GM12865 (cell line): Measurements from ENCODE around the gene TRIO.

Experiments
- DNase-seq: peaks from one replicate; pipeline ENCODE4 v3.0.0; 2010; ENCODE audit warnings: low read depth
- H3K4me3 ChIP-seq: 2 replicates; pipeline ENCODE4 v1.5.1; 2011; ENCODE audit warnings: mild to moderate bottlenecking, low read depth, low read length, control low read depth
- CTCF ChIP-seq: IDR thresholded peaks from 2 replicates; pipeline ENCODE4 v1.5.1; 2011; ENCODE audit warnings: low read length, control low read depth, low read depth, inconsistent platforms; ENCODE audit not compliant: insufficient read depth; ENCODE audit errors: missing control alignments

Gene TRIO

DNA sequence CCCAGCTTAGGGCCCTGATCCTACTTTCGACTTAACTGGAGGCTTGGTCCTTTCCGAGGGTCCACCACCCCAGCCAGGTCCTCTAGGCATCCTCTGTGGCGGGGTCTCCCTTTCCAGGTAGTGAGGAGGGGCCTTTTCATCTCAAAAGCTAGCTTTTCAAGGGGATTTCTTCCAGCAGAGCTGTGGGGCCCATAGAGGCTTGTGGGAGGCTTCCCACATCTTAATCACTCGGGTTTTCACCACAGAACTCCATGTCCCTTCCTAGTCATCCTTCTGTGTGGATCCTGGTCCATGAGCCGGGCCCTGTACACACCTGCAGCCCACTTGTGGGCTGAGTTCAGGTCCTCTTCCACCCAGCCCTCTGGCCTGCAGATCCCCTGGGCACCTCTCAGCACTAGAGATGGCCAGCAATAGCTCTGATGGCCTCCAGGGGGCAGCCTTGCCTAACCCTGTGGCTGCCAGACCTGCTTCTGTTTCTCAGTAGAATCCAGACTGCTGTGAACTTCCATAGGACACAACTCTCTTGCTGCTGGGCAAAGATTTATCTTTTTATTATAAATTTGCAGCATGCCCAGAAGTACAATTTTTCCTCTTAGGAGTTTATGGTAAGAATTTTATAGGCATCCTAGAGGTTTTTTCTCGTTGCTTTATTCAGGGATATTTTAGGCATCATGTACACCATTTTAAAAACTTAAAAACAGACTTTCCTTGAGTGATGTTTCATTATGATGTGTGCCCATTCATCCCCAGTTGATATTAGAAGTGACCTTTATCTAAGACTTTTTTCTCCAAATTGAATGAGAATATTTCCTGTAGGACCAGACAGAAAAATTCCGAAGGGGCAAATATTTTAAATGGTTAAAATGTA lies 208.9 kb downstream of the TRIO start:
- TF ChIP-seq CTCF = peak; percentile 97
- peak; percentile 74 for DNase-seq

GRCh38 chr5:14353726-14354474 lies 210.8 kb downstream of the TRIO start:
- DNase-seq = no peak
- no peak for TF ChIP-seq CTCF
- no peak overlapping the region for H3K4me3 ChIP-seq

More for the DNA sequence above, 208.9 kb downstream of the TRIO start:
- H3K4me3 ChIP-seq = no peak overlapping the region

- H3K4me3 ChIP-seq = no peak overlapping the region
- no peak for DNase-seq
- TF ChIP-seq CTCF = no peak
These were observed 212.2 kb downstream of the TRIO start for GRCh38 chr5:14355391-14355790.

- H3K4me3 ChIP-seq = no peak overlapping the region
- DNase-seq = no peak
- no peak for TF ChIP-seq CTCF
These were observed 213.2 kb downstream of the TRIO start for GRCh38 chr5:14356305-14356704.

- H3K4me3 ChIP-seq = no peak overlapping the region
- DNase-seq = no peak
- no peak for TF ChIP-seq CTCF
These were observed 214.3 kb downstream of the TRIO start for GRCh38 chr5:14357441-14357840.

DNA sequence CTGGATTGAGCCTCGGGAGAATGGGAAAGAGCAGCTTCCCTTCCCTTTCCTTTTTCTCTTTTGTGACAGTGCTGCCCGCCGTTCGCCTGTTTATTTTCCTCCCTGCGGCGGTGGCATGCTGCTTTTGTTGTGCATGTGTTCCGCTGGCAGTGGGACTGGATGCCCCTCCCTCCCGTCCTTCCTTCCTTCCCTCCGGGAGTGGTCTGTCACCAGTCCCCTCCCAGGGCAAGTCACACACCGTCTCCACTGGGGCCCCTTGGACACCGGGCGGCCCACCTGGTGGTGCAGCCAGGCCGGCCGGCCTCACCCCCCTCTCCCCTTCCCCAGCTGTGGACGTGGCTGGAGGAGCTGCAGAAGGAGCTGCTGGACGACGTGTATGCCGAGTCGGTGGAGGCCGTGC lies 214.7 kb downstream of the TRIO start:
- H3K4me3 ChIP-seq = no peak overlapping the region
- no peak for TF ChIP-seq CTCF
- DNase-seq = no peak
